Retinal pigment epithelial cell (primary cell): ENCODE measurements around the gene OR8K5.
"Not testable (repeated sequence)": the region's sequence is repeated elsewhere in the genome, so short reads cannot be mapped to it uniquely, and the experiment has no call there.

ENCODE experiments used
- DNase-seq: peaks from one replicate; pipeline ENCODE4 v3.0.0-alpha.2; 2010; ENCODE audit warnings: low read depth
- H3K4me3 ChIP-seq: 2 replicates; pipeline ENCODE4 v1.5.1; 2011; ENCODE audit warnings: mild to moderate bottlenecking, low read length, control low read depth, moderate library complexity
- TF ChIP-seq, protein P1 (sequence below): conservative IDR thresholded peaks from 2 replicates; pipeline ENCODE4 v1.5.1; 2011; ENCODE audit warnings: low read depth, low read length, control low read depth, inconsistent platforms

OR8K5 gene

DNA sequence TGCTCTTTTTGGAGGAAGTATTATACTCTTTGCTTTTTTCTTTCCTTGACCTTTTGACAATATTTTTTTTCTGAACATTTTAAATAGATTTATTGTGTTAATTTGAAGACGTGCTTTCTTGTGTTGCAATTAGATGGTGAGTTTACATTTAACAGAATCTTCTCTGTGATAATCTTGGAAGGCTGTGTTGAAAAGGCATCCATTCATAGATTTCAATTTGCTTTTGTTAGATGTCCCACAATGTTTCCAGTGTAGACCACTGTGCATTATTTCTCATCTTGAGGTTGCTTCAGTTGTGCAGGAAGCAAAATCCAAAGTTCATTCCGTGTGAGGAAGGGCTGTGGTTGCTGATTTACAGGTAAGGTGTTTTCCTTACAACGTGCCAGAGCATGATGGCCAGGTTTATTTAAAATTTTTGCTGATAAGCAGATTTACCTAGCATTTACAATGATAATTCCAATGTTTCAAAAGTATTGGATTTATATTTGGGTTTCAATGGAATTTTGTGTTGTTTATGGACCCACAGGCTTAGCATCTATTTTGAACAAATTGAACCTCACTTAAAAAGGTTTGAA, 12.2 kb upstream of the OR8K5 start:
- DNase-seq: no peak
- H3K4me3 ChIP-seq: no peak overlapping the region
- TF ChIP-seq, protein P1, sequence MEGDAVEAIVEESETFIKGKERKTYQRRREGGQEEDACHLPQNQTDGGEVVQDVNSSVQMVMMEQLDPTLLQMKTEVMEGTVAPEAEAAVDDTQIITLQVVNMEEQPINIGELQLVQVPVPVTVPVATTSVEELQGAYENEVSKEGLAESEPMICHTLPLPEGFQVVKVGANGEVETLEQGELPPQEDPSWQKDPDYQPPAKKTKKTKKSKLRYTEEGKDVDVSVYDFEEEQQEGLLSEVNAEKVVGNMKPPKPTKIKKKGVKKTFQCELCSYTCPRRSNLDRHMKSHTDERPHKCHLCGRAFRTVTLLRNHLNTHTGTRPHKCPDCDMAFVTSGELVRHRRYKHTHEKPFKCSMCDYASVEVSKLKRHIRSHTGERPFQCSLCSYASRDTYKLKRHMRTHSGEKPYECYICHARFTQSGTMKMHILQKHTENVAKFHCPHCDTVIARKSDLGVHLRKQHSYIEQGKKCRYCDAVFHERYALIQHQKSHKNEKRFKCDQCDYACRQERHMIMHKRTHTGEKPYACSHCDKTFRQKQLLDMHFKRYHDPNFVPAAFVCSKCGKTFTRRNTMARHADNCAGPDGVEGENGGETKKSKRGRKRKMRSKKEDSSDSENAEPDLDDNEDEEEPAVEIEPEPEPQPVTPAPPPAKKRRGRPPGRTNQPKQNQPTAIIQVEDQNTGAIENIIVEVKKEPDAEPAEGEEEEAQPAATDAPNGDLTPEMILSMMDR: no peak

GRCh38 chr11:56163804-56164203, 3.7 kb upstream of the OR8K5 start:
- H3K4me3 ChIP-seq: no peak overlapping the region
- DNase-seq: no peak
- TF ChIP-seq, protein P1: no peak

DNA sequence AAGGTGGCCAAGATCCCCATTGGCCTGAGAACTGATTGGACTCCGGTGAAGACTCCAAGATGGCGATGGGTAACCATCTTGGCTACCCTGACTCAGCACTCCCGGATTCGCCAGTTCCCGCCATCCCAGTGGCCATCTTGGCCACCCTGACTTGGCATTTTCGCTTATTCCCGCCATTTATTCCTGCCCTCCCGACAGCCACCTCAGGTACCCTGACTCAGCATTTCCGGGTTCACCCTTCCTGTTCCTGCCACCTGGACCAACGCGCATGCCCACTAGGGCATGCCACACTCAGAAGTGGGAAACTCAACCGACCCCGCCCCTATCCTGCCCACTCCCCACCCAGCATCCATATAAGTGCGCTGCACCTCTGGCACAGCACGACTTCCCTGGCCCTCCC, 7.8 kb downstream of the OR8K5 start:
- H3K4me3 ChIP-seq: no peak overlapping the region
- TF ChIP-seq, protein P1: no peak
- DNase-seq: no peak

DNA sequence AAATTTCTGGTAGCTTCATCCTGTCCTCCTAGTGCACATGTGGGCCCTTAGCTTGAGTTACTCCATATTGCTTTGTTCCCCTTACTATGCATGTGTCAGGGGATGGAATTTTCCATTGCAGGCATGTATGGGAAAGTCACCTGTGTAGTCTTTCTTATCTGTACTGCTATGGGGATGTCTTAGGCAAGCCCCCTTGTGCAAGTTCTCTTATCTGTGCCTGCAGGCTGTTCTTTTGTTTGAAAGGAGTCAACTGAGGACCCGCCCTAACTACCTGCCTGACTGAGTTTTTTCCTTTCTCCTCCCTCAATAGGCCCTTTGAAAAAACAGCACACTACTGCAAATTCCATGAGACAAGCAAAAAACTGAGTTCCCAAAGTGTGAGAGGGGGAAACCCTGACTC, 8.7 kb downstream of the OR8K5 start:
- TF ChIP-seq, protein P1: no peak
- no peak for DNase-seq
- no peak overlapping the region for H3K4me3 ChIP-seq

GRCh38 chr11:56143681-56144080, 16.4 kb downstream of the OR8K5 start:
- not testable (repeated sequence) for DNase-seq, H3K4me3 ChIP-seq

- DNase-seq: no peak
- TF ChIP-seq, protein P1: no peak
- H3K4me3 ChIP-seq: no peak within 1 kb of the TSS
These were observed 19.9 kb downstream of the OR8K5 start, which contains the start of gene OR8J3 for GRCh38 chr11:56140151-56140661. Gene OR8J3 (minus strand): TSS chr11:56140201. CDS start chr11:56137718, 2,483 bp downstream.

- no peak within 1 kb of the TSS for H3K4me3 ChIP-seq
- TF ChIP-seq, protein P1: no peak
- DNase-seq: no peak
These were observed 38.0 kb downstream of the OR8K5 start, which contains the start of gene OR8H3 for GRCh38 chr11:56122073-56122472. Gene OR8H3 (plus strand): TSS chr11:56122373. CDS start chr11:56122373, 0 bp downstream.
